ENCODE results near the gene ADAM12.

Gene ADAM12

DNA sequence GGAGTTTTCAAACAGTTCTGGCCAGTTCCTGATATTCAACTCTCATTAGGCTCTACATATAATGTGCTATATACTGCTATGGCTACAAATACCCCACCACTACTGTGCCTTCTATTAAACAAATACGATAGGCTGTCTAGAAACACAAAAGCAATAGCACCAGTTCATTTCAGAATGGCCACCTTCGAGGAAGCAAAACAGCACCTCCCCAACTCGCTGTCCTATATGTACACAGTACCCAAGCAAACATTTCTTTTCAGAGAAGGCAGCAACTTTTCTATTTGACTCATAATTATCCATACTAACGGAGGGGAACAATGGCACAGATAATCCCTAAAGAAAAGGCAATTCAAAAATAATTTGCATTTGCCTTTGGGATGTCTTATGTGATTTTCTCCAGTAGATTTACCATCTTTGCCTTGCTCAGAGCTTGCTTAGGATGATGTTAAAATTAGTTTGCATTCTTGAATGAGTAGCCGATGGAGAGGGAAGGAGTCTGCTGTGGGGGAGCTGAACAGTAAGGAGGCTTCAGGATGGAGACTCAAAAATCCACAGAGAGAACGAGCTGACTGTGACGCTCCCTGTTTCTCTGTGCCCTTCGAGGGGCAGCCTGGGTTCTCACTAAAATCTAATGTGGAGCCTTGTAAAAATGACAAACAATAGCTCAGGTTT is 273.3 kb downstream of the ADAM12 start:
- DNase-seq (ENCODE audit: low spot score) = no peak

GRCh38 chr10:126111516-126111915 is 276.8 kb downstream of the ADAM12 start:
- no peak for DNase-seq (ENCODE audit: low spot score)

GRCh38 chr10:126110489-126111180 is 277.6 kb downstream of the ADAM12 start:
- DNase-seq (ENCODE audit: low spot score) = no peak

DNA sequence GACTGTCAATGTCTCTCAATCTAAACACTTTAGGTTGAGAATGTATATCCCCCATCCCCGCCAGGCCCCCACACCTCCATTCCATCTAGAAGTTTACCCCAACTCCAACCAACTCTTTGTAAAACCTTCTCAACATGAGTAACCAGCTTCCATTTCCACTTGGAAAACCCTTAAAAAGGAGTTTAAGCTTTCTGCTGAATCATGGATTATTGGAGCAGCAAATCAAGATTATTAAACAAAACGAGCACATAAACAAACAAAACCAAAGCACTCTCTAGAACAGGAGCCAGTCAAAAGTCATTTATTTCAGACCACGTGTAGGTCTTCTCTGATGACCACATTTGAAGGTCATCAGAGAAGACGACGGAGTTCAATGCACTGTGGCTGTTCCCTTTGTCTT is 278.4 kb downstream of the ADAM12 start:
- no peak for DNase-seq (ENCODE audit: low spot score)

DNA sequence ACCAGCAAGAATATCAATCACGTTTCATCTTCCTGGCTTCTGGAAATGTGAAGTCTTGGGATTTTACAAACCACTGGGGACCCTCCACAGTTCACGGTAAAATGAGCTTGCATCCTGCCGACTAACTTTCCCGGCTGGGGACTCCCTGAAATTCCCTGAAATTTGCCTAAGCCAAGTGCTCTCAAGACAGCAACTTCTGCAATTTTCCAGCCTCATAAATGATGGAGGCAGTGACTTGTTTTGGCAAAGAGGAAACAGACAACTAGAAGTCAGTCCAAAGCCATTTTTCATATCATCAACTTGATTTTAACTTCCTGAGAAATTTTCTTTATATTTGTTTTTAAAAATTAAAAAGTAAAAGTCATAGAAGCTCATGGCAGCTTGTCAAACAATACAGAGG is 279.6 kb downstream of the ADAM12 start:
- DNase-seq (ENCODE audit: low spot score) = no peak

GRCh38 chr10:126104767-126105166 is 283.5 kb downstream of the ADAM12 start:
- DNase-seq (ENCODE audit: low spot score) = no peak

GRCh38 chr10:126102636-126103035 is 285.6 kb downstream of the ADAM12 start:
- DNase-seq (ENCODE audit: low spot score) = no peak

DNA sequence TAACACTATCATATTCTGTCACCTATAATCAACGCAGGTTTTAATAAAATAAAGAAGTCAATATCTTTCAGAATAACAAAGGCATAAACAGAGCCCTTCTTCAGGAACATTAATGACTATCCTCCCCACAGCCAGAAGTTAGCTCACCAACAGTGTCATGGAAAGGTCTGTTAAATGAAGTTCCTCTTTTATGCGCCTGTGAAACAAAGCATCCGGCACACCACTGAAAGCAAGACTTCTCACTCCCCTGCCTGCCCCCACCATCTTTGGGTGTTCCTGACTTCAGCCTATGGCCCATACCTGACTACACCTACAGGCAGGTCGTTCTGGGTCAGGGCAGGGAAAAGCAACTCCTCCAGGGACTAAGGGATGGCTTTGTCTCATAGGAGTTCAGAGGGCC is 286.5 kb downstream of the ADAM12 start:
- DNase-seq (ENCODE audit: low spot score) = no peak

- no peak for DNase-seq (ENCODE audit: low spot score)
These were observed 287.0 kb downstream of the ADAM12 start for GRCh38 chr10:126101325-126101724.

GRCh38 chr10:126099366-126099765 is 288.9 kb downstream of the ADAM12 start:
- DNase-seq (ENCODE audit: low spot score) = no peak

- DNase-seq (ENCODE audit: low spot score) = no peak
These were observed 290.1 kb downstream of the ADAM12 start for GRCh38 chr10:126098226-126098581.

DNA sequence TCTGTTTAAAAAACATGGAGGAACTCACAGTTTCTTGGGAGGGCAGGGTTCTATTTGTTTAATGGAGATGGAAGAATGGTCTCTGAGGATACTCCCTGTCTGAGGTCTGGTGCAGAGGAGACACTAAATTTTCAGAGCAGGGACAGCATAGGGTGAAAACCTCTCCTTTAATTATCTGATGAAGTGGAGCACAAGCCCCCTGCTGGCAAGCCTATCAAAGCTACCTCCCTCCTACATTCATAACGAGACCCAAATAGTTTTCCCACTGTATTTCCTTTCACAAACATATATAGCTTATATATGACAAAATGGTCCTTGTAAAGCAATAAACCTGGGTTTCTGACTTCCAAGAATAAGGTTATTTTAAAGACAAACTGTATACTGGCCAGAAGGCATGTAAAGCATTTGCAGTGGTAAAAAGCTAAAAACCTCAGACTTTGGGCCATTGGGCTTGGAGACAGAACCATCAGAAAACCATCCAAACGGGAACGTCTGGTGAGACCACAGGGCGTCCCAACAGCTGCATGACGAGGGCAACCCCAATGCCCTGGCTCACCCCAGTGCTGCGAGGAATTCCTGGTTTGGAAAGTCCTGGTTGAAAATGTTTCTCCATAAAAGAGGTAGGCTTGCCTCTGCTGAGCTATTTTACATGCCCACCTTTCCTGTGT is 290.6 kb downstream of the ADAM12 start:
- DNase-seq (ENCODE audit: low spot score) = peak; percentile 30

- DNase-seq (ENCODE audit: low spot score) = no peak
These were observed 293.7 kb downstream of the ADAM12 start for GRCh38 chr10:126094537-126094936.

DNA sequence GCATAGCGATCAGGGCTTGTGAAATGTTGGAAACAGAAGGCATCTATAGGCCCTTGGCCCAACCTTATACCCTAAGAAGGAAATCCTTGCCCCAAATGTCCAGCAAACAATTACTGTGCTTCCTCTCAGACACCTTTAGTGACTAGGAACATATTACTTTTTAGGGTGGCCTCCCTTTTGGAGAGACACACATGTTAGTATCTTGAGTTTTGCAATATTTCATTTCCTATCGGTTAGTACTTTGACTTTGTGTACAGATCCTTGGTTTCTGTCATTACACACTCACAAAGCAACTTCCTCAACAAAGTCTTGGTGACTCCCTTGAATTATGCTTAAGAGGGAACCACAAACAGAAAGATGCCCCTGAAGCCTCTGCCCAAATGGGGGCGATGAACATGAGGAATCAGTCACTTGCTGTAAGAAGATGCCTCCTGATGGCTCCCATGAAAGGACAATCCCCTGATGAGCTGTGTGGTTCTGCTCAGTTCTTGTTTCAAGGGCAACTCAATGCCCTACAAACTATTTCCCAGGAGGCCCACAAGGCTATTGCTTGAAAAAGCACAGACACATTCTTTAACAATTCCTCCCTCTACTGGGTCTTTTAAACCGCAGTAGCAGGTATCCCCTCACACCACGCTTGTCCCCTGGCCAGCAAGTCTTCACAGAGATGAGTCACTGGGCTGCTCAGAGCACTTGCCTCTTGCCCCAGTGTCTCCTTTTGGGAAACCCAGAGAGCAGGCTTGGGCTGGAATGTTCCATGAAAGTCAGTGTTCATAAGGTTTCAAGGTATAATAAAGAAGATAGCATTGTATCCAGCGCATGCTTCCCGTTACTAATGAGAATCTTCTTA is 295.7 kb downstream of the ADAM12 start:
- DNase-seq (ENCODE audit: low spot score) = no peak

DNA sequence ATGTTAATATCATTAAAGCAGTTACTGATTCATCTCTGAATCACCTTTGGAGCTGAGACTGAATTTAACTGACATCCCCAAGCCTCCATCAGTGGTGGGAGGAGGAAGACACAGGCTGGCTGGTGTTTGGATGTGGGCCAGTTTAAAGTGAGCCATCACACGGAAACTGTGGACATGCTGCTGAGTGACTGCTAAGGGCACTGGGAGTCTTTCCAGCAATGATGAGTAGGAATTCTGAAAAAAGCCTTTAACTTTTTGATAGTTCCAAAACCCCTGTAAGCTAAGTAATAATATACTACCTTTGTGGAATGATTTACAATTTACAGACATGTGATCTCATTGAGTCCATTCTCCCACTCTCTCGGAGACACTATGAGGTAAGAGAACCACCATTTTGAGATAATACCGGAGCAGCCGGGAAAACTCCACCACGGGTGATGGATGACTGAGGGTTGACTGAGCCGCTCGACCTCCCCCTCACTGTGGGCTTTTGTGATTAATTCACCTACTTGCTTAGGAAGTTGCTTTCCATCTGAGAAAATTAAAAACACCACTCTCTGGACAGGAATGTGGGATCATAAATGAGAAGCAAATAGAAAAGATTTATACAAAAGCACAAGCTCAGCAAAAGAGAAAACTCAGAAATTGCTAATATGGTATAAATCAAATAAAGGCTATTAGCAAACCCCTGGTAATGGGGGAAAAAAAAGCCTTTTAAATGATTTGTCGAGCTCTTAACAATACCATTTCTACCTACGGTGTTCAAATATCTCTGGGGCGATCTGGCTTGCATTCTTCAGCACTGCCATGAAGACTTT is 297.2 kb downstream of the ADAM12 start:
- peak; percentile 82 for DNase-seq (ENCODE audit: low spot score)

DNA sequence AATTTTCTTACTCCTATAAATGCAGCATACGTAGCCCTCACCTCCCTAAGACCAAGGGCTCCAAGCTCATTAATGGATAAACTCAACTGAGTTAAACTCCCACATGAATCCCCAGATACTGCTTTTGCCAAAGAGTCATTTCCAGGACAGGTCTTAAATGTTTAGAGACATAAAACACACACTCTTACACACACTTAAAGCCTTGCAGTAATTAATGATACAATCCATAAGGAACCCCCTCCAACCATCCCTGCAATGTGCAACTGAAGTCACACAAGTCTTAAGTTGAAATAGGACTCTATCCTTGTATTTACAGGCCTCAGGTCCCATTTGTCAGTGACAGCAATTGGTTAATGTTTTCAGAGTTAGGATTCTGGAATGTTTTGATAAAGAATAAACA is 297.8 kb downstream of the ADAM12 start:
- no peak for DNase-seq (ENCODE audit: low spot score)

DNA sequence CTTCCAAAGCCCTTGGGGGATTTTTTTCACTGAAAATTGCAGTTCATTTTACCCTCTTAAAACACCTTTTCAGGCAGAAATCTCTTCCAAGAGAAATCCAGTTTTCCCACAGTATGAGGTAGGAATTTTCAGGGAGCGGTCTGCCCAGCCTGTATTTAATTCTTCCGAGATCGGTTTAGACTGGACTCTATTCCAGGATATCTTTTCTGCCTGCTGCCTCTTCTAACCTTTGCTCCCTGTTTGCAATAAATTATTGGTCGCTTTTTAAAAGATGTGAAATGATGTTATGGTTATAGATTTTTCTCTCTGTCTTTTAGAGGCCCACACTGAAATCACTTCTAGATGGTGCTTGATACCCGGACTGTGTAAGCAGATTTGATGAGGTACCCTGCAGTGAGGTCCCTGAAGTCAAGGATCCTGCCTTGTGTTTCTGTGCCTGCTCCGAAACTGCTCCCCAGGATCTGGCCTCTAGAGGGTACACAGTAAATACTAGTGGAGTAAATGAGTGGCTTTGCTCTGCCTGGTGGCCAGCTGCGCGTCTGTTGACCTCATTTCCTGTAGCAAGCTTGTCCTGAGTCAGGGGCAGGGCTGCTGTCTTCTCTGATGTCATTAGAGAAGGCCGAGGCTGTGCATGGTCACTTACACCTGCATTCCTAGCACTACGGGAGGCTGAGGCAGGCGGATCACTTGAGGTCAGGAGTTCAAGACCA is 300.3 kb downstream of the ADAM12 start:
- peak; percentile 87 for DNase-seq (ENCODE audit: low spot score)

GRCh38 chr10:126087153-126087680 is 301.1 kb downstream of the ADAM12 start:
- DNase-seq (ENCODE audit: low spot score) = no peak

GRCh38 chr10:126085806-126086205 is 302.5 kb downstream of the ADAM12 start:
- DNase-seq (ENCODE audit: low spot score) = no peak

- no peak for DNase-seq (ENCODE audit: low spot score)
These were observed 303.9 kb downstream of the ADAM12 start for GRCh38 chr10:126084369-126084768.

DNA sequence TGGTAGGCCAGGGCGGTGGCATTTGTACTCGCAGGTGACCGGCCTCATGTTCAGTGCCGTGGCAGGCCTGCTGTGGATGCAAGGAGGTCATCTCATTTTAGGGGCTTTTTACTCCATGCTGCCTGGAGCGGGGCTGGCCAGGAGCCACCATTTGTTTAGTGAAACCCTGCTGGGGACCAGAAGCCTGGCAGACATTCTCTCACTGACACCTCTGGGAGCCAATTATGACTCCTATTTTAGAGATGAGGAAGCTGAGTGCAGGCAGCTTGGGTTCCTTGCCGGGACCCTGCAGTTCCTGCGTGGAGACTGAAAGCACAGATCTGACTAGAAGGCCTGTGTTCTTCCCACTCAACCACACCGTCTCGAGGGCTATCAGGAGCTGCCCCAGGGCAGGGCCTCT is 305.3 kb downstream of the ADAM12 start:
- DNase-seq (ENCODE audit: low spot score) = no peak
